GM23338 (cell line): ENCODE data around the gene LRRC25.

Experiments used
- CTCF ChIP-seq, 2 experiments: fragments of 200-600 bp in 1 of 2; sonication (generic) in 1 of 2; conservative IDR thresholded peaks; 2 replicates each; pipeline versions ENCODE4 v1.5.1 to v1.6.1; 2016 to 2017; ENCODE audit warnings: antibody characterized with exemption in 2 of 2, low read depth in 2 of 2, mild to moderate bottlenecking in 2 of 2, moderate library complexity in 1 of 2
- ETS1 ChIP-seq: IDR thresholded peaks from 2 replicates; pipeline ENCODE4 v1.6.1; 2016; ENCODE audit warnings: antibody characterized with exemption
- EZH2 ChIP-seq: fragments of 200-600 bp; sonication (generic); IDR thresholded peaks from one replicate; pipeline ENCODE4 v1.8.0; 2017; ENCODE audit warnings: antibody characterized with exemption, mild to moderate bottlenecking, low read depth; ENCODE audit not compliant: unreplicated experiment
- EZH2phosphoT487 ChIP-seq: fragments of 200-600 bp; sonication (generic); IDR thresholded peaks from one replicate; pipeline ENCODE4 v1.8.1; 2018; ENCODE audit warnings: antibody characterized with exemption; ENCODE audit not compliant: unreplicated experiment
- ZNF331 ChIP-seq: fragments of 250-450 bp; sonication (Bioruptor Pico); IDR thresholded peaks from 2 replicates; pipeline ENCODE4 v1.5.0; 2020; ENCODE audit warnings: low read depth, mild to moderate bottlenecking, moderate library complexity

GRCh38 chr19:18441804-18442788 is 44.7 kb upstream of the LRRC25 start:
- TF ChIP-seq CTCF (conservative IDR thresholded peaks at IDR 0.05; ENCODE audit: low read depth in 2 of 2) (no peak), EZH2 (no peak), ZNF331 (CRISPR knock-in tag) (no peak), ETS1 (no peak), EZH2phosphoT487 (no peak)
